GM23338 (cell line): ENCODE data around the gene PRKAA1. TPM values are rescaled to one million over a fixed set of nuclear protein-coding genes. Genes with fewer than 3 reads are reported as not detected.
A peak's percentile ranks its signal among the peaks of the same experiment; 100 is the strongest.

Source experiments
- ATAC-seq: fragments of 200-7000 bp; cut with Tn5 transposase; 3 replicates; pipeline ENCODE4 v1.9.1; 2020
- DNase-seq: peaks from one replicate; pipeline ENCODE4 v3.0.0-alpha.2; 2015; ENCODE audit warnings: low spot score
- H2AFZ ChIP-seq: fragments of 200-600 bp; sonication (generic); 2 replicates; pipeline ENCODE4 v1.8.0; 2016; ENCODE audit warnings: antibody characterized with exemption, mild to moderate bottlenecking, moderate library complexity
- H3F3A ChIP-seq: fragments of 200-600 bp; sonication (generic); replicated peaks from 2 replicates; pipeline ENCODE4 v1.8.0; 2017; ENCODE audit warnings: antibody characterized with exemption, mixed run types, low read depth
- H3K27ac ChIP-seq: fragments of 200-600 bp; sonication (generic); 2 replicates; pipeline ENCODE4 v1.6.1; 2016; ENCODE audit warnings: low read depth
- H3K27me3 ChIP-seq: fragments of 200-600 bp; sonication (generic); 2 replicates; pipeline ENCODE4 v1.8.0; 2016; ENCODE audit warnings: mild to moderate bottlenecking, mixed run types, moderate library complexity; ENCODE audit not compliant: insufficient read depth
- H3K36me3 ChIP-seq: fragments of 200-600 bp; sonication (generic); 2 replicates; pipeline ENCODE4 v1.8.0; 2016; ENCODE audit warnings: mild to moderate bottlenecking; ENCODE audit not compliant: insufficient read depth
- H3K4me1 ChIP-seq: fragments of 200-600 bp; sonication (generic); 2 replicates; pipeline ENCODE4 v1.8.0; 2016; ENCODE audit warnings: mild to moderate bottlenecking, moderate library complexity; ENCODE audit not compliant: insufficient read depth
- H3K4me2 ChIP-seq: fragments of 200-600 bp; sonication (generic); 2 replicates; pipeline ENCODE4 v1.7.1; 2017; ENCODE audit warnings: mixed run types
- H3K4me3 ChIP-seq: fragments of 200-600 bp; sonication (generic); 2 replicates; pipeline ENCODE4 v1.6.1; 2016; ENCODE audit warnings: mixed run types
- H3K79me2 ChIP-seq: fragments of 200-600 bp; sonication (generic); replicated peaks from 2 replicates; pipeline ENCODE4 v1.8.0; 2017; ENCODE audit warnings: mild to moderate bottlenecking; ENCODE audit not compliant: insufficient read depth
- H3K9me2 ChIP-seq: fragments of 200-600 bp; sonication (generic); 2 replicates; pipeline ENCODE4 v1.8.0; 2017; ENCODE audit not compliant: insufficient read depth
- H4K20me1 ChIP-seq: fragments of 200-600 bp; sonication (generic); replicated peaks from 2 replicates; pipeline ENCODE4 v1.8.0; 2017; ENCODE audit warnings: mild to moderate bottlenecking; ENCODE audit not compliant: insufficient read depth
- H3K27ac Mint-ChIP-seq: 2 replicates; pipeline ENCODE4 v1.8.0; 2020; ENCODE audit warnings: inconsistent platforms, mild to moderate bottlenecking, moderate library complexity, mixed read lengths
- H3K27me3 Mint-ChIP-seq: 3 replicates; pipeline ENCODE4 v1.8.0; 2022; ENCODE audit warnings: low read depth, mild to moderate bottlenecking, moderate library complexity, mixed read lengths, inconsistent platforms; ENCODE audit not compliant: insufficient read depth, poor library complexity
- H3K36me3 Mint-ChIP-seq: 3 replicates; pipeline ENCODE4 v1.8.0; 2021; ENCODE audit warnings: low read depth, mild to moderate bottlenecking, inconsistent platforms, moderate library complexity, mixed read lengths
- H3K4me1 Mint-ChIP-seq: 3 replicates; pipeline ENCODE4 v1.8.0; 2020; ENCODE audit warnings: mild to moderate bottlenecking, inconsistent platforms, mixed read lengths
- H3K4me3 Mint-ChIP-seq: 3 replicates; pipeline ENCODE4 v1.8.0; 2021; ENCODE audit warnings: moderate library complexity, mild to moderate bottlenecking, inconsistent platforms, mixed read lengths
- H3K9me3 Mint-ChIP-seq: 3 replicates; pipeline ENCODE4 v1.8.0; 2020; ENCODE audit warnings: moderate library complexity, mild to moderate bottlenecking, inconsistent platforms, mixed read lengths
- CREB1 ChIP-seq: fragments of 250-450 bp; sonication (Bioruptor Pico); IDR thresholded peaks from 2 replicates; pipeline ENCODE4 v1.5.0; 2020; ENCODE audit warnings: low read depth, mild to moderate bottlenecking, moderate library complexity
- CTCF ChIP-seq, 2 experiments: fragments of 200-600 bp in 1 of 2; sonication (generic) in 1 of 2; conservative IDR thresholded peaks; 2 replicates each; pipeline versions ENCODE4 v1.5.1 to v1.6.1; 2016 to 2017; ENCODE audit warnings: antibody characterized with exemption in 2 of 2, low read depth in 2 of 2, mild to moderate bottlenecking in 2 of 2, moderate library complexity in 1 of 2
- ETS1 ChIP-seq: IDR thresholded peaks from 2 replicates; pipeline ENCODE4 v1.6.1; 2016; ENCODE audit warnings: antibody characterized with exemption
- EZH2 ChIP-seq: fragments of 200-600 bp; sonication (generic); IDR thresholded peaks from one replicate; pipeline ENCODE4 v1.8.0; 2017; ENCODE audit warnings: antibody characterized with exemption, mild to moderate bottlenecking, low read depth; ENCODE audit not compliant: unreplicated experiment
- EZH2phosphoT487 ChIP-seq: fragments of 200-600 bp; sonication (generic); IDR thresholded peaks from one replicate; pipeline ENCODE4 v1.8.1; 2018; ENCODE audit warnings: antibody characterized with exemption; ENCODE audit not compliant: unreplicated experiment
- JUNB ChIP-seq: IDR thresholded peaks from one replicate; pipeline ENCODE4 v1.6.1; 2016; ENCODE audit warnings: antibody characterized with exemption; ENCODE audit not compliant: unreplicated experiment
- NANOG ChIP-seq: IDR thresholded peaks from 2 replicates; pipeline ENCODE4 v1.6.1; 2016; ENCODE audit warnings: antibody characterized with exemption, borderline replicate concordance
- POLR2AphosphoS5 ChIP-seq: IDR thresholded peaks from 2 replicates; pipeline ENCODE4 v1.6.1; 2016; ENCODE audit warnings: antibody characterized with exemption, low read depth
- REST ChIP-seq: IDR thresholded peaks from one replicate; pipeline ENCODE4 v1.6.1; 2018; ENCODE audit warnings: antibody characterized with exemption; ENCODE audit not compliant: unreplicated experiment
- STAT1 ChIP-seq: IDR thresholded peaks from one replicate; pipeline ENCODE4 v1.6.1; 2016; ENCODE audit warnings: antibody characterized with exemption; ENCODE audit not compliant: unreplicated experiment
- ZNF114 ChIP-seq: fragments of 250-450 bp; sonication (Bioruptor Pico); IDR thresholded peaks from 2 replicates; pipeline ENCODE4 v1.5.0; 2020; ENCODE audit warnings: mild to moderate bottlenecking, moderate library complexity
- ZNF331 ChIP-seq: fragments of 250-450 bp; sonication (Bioruptor Pico); IDR thresholded peaks from 2 replicates; pipeline ENCODE4 v1.5.0; 2020; ENCODE audit warnings: low read depth, mild to moderate bottlenecking, moderate library complexity
- polyA plus RNA-seq: library from polyadenylated mRNA; unstranded; fragments of >200 nt; fragmentation: Nextera tagmentation; extraction: Ambion mirVana; gene quantifications from 2 replicates; pipeline ENCODE4 v1.2.1, GENCODE V29; 2016
- total RNA-seq: library from RNA; depleted of rRNA; stranded (reverse); fragments of >200 nt; shearing (Covaris generic); gene quantifications from 2 replicates; pipeline ENCODE4 v1.2.3, GENCODE V29; 2014

Gene PRKAA1
- total and polyA plus RNA-seq, 2 experiments from 2014 or later: 10.3 to 35.0 TPM

GRCh38 chr5:40834391-40834848 lies 36.2 kb upstream of the PRKAA1 start:
- DNase-seq: no peak
- Histone ChIP-seq H3K9me2 (no peaks in the 10 kb centered on the region), H3K36me3 (peaks cover 49% of the 10 kb centered on the region), H3K4me2 (peak overlapping the region; percentile 97), H2AFZ (no peak overlapping the region), H3K4me3 (peak overlapping the region; percentile 97), H3K79me2 (peaks cover 55% of the 10 kb centered on the region), H3K4me1 (peaks cover 30% of the 10 kb centered on the region), H3F3A (peaks cover 62% of the 10 kb centered on the region), H3K27ac (peak overlapping the region; percentile 99), H3K27me3 (no peaks in the 10 kb centered on the region), H4K20me1 (peaks cover 34% of the 10 kb centered on the region)
- Mint-ChIP-seq H3K36me3 (peaks cover 60% of the 10 kb centered on the region), H3K9me3 (0 out of 3 replicates have a peak, but pooled peaks cover 9% of the 10 kb centered on the region), H3K27me3 (peaks cover 33% of the 10 kb centered on the region), H3K4me1 (peaks cover 37% of the 10 kb centered on the region), H3K27ac (peak overlapping the region; percentile 100), H3K4me3 (peak overlapping the region; percentile 100)
- no peak for ATAC-seq
- TF ChIP-seq REST: no peak
- no peak for TF ChIP-seq ZNF114 (CRISPR knock-in tag)
- TF ChIP-seq EZH2phosphoT487: no peak
- TF ChIP-seq NANOG: no peak

GRCh38 chr5:40833712-40834229 lies 35.6 kb upstream of the PRKAA1 start:
- Histone ChIP-seq H4K20me1 (peaks cover 41% of the 10 kb centered on the region), H3K4me2 (peak overlapping the region; percentile 97), H3K9me2 (no peaks in the 10 kb centered on the region), H3K4me3 (peak overlapping the region; percentile 97), H3K4me1 (peaks cover 30% of the 10 kb centered on the region), H3K27me3 (no peaks in the 10 kb centered on the region), H3F3A (peaks cover 68% of the 10 kb centered on the region), H3K79me2 (peaks cover 60% of the 10 kb centered on the region), H3K36me3 (peaks cover 56% of the 10 kb centered on the region), H3K27ac (peak overlapping the region; percentile 99), H2AFZ (no peak overlapping the region)
- ATAC-seq (no peak), DNase-seq (no peak)
- Mint-ChIP-seq H3K27me3 (peaks cover 35% of the 10 kb centered on the region), H3K4me1 (peaks cover 42% of the 10 kb centered on the region), H3K36me3 (peaks cover 67% of the 10 kb centered on the region), H3K27ac (peak overlapping the region; percentile 100), H3K4me3 (peak overlapping the region; percentile 100), H3K9me3 (0 out of 3 replicates have a peak, but pooled peaks cover 9% of the 10 kb centered on the region)
- TF ChIP-seq POLR2AphosphoS5 (no peak), ZNF114 (CRISPR knock-in tag) (no peak), ZNF331 (CRISPR knock-in tag) (no peak), CTCF (conservative IDR thresholded peaks at IDR 0.05; ENCODE audit: low read depth in 2 of 2) (no peak), JUNB (no peak), REST (no peak), ETS1 (no peak), CREB1 (CRISPR knock-in tag) (no peak), EZH2phosphoT487 (no peak), EZH2 (no peak), STAT1 (no peak), NANOG (no peak)
